Heart left ventricle (tissue), 13 donors: ENCODE measurements around the gene ADGRL3.

Source experiments
- CTCF ChIP-seq, 12 donors: fragments of 200-600 bp; sonication (generic) in 4 of 12; IDR thresholded peaks; one replicate each; pipeline versions ENCODE4 v1.5.0 to v1.8.0; 2018 to 2022; ENCODE audit warnings: antibody characterized with exemption in 12 of 12, mild to moderate bottlenecking in 5 of 12
- POLR2A ChIP-seq, 2 donors: fragments of 450-650 bp; IDR thresholded peaks; one replicate each; pipeline ENCODE4 v1.6.1; 2017; ENCODE audit warnings: antibody characterized with exemption in 2 of 2, mild to moderate bottlenecking in 2 of 2, moderate library complexity in 2 of 2
- donor health status: ischemic (EF 13 %, LVEDD 7.1; RV severe dilation, severe dysfunction).
- donor health status: DM: no; HTN: yes; CAD: no.
- donor health status: DM: no; HTN: no; CAD: no.
- donor health status: ischemic (EF 25% LVEDD 6.9; RV normal size, moderate dysfunction).
- donor health status: ischemic (EF 25% LVEDD 5.7; RV mildly dilated, moderate dysfunction).
- donor health status: ischemic (EF 35%, LVEDD 5.7; RV mildly dilated, moderate dysfunction).
- donor health status: nonischemic (EF 11% LVEDD 7.7; RV severe dilation, severe dysfunction).
- donor health status: DM: yes; HTN: yes; CAD: no.
- donor health status: PGD.
- donor health status: ischemic (EF 29% LVEDD 5.4; RV normal size, mild dysfunction).
- donor health status: nonischemic (EF 23%, LVEDD 6.1; RV moderate dilation, normal function).

- TF ChIP-seq CTCF (IDR thresholded peaks at IDR 0.05) (no peak), POLR2A (IDR thresholded peaks at IDR 0.05) (no peak)
Measured at GRCh38 chr4:61225656-61226055, 25.5 kb downstream of the ADGRL3 start.
